GM23338 (cell line): ENCODE data around the gene SHISA7.

Experiments
- CTCF ChIP-seq, 2 experiments: fragments of 200-600 bp in 1 of 2; sonication (generic) in 1 of 2; conservative IDR thresholded peaks; 2 replicates each; pipeline versions ENCODE4 v1.5.1 to v1.6.1; 2016 to 2017; ENCODE audit warnings: antibody characterized with exemption in 2 of 2, low read depth in 2 of 2, mild to moderate bottlenecking in 2 of 2, moderate library complexity in 1 of 2
- JUNB ChIP-seq: IDR thresholded peaks from one replicate; pipeline ENCODE4 v1.6.1; 2016; ENCODE audit warnings: antibody characterized with exemption; ENCODE audit not compliant: unreplicated experiment
- ZNF114 ChIP-seq: fragments of 250-450 bp; sonication (Bioruptor Pico); IDR thresholded peaks from 2 replicates; pipeline ENCODE4 v1.5.0; 2020; ENCODE audit warnings: mild to moderate bottlenecking, moderate library complexity

DNA sequence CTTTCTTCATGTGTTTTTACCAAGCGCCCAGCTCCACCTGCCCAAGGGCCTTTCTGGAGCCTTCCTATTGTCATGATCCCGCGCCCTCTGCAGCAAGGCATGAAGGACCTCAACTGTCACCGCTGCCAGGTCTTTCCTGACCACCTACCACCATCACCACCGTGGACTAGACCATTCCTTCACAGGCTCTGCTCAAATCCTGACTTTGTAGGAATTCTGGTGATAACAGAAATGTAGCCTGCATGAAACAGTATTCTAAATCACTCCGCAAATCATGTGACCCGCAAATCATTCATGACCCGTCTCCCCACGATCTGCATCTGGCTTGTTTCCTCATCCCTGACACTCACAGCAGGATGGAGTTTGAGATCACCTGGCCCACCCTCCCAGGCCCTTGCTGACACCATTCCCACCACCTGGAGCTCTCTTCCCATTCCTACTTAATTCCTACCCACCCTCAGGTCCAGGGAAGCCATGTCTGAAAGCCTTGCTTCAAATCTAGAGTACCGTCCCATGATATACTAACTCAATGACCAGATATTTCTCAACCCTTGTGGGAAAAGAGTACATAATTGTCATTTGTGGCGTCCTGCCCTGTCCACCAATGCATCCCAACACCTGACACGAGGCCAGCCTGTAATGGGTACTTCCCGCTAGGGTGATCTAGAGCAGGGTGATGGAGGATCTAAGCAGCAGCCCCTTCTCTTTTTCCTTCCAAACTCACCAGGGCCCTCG is 36.8 kb downstream of the SHISA7 start:
- TF ChIP-seq ZNF114 (CRISPR knock-in tag) (no peak), CTCF (conservative IDR thresholded peaks at IDR 0.05; ENCODE audit: low read depth in 2 of 2) (no peak), JUNB (no peak)
